Vagina (tissue), 2 donors: ENCODE data around the gene CPSF2. TPM values are rescaled to one million over a fixed set of nuclear protein-coding genes. Genes with fewer than 3 reads are reported as not detected.

Experiments used
- DNase-seq, 2 donors: peaks; one replicate each; pipeline ENCODE4 v3.0.0-alpha.2; 2017; ENCODE audit errors: extremely low spot score in 2 of 2
- H3K27ac ChIP-seq: fragments of 200-600 bp; sonication (generic); one replicate; pipeline ENCODE4 v1.5.1; 2019
- H3K27me3 ChIP-seq: fragments of 200-600 bp; sonication (generic); one replicate; pipeline ENCODE4 v1.5.1; 2019
- H3K36me3 ChIP-seq, 2 donors: fragments of 200-600 bp; sonication (generic); one replicate each; pipeline ENCODE4 v1.5.1; 2017 to 2019
- H3K4me1 ChIP-seq: fragments of 200-600 bp; sonication (generic); one replicate; pipeline ENCODE4 v1.5.1; 2019
- H3K4me3 ChIP-seq, 2 donors: fragments of 200-600 bp; sonication (generic); 1 replicate in 1 of 2; 2 replicates in 1 of 2; pipeline ENCODE4 v1.5.1; 2016 to 2019
- H3K9me3 ChIP-seq: fragments of 200-600 bp; sonication (generic); one replicate; pipeline ENCODE4 v1.5.1; 2019
- CTCF ChIP-seq, 3 experiments: fragments of 450-650 bp in 2 of 3; fragments of 200-600 bp in 1 of 3; sonication (generic) in 1 of 3; IDR thresholded peaks; one replicate each; pipeline ENCODE4 v1.5.1; 2017 to 2019; ENCODE audit warnings: antibody characterized with exemption in 3 of 3, mild to moderate bottlenecking in 2 of 3, moderate library complexity in 2 of 3
- POLR2A ChIP-seq, 2 donors: fragments of 450-650 bp; IDR thresholded peaks; one replicate each; pipeline ENCODE4 v1.6.1; 2017; ENCODE audit warnings: antibody characterized with exemption in 2 of 2, mild to moderate bottlenecking in 2 of 2, moderate library complexity in 2 of 2
- POLR2AphosphoS5 ChIP-seq, 2 donors: sonication (generic); formaldehyde crosslinking; IDR thresholded peaks; one replicate each; pipeline ENCODE4 v1.9.0; 2017; ENCODE audit warnings: antibody characterized with exemption in 2 of 2, mild to moderate bottlenecking in 2 of 2, low read depth in 1 of 2; ENCODE audit not compliant: insufficient read depth in 1 of 2
- intact Hi-C: fragments of 100-400 bp; cut with DNase I; formaldehyde crosslinking; loops from one replicate; pipeline ENCODE4 v1.15.1; 2023
- total RNA-seq: library from RNA; depleted of rRNA; stranded (reverse); fragments of >200 nt; gene quantifications from one replicate; pipeline ENCODE4 v1.2.3, GENCODE V29; 2016

Gene CPSF2
- total RNA-seq, 1 donor from 2014 or later: 25.8 TPM

DNA sequence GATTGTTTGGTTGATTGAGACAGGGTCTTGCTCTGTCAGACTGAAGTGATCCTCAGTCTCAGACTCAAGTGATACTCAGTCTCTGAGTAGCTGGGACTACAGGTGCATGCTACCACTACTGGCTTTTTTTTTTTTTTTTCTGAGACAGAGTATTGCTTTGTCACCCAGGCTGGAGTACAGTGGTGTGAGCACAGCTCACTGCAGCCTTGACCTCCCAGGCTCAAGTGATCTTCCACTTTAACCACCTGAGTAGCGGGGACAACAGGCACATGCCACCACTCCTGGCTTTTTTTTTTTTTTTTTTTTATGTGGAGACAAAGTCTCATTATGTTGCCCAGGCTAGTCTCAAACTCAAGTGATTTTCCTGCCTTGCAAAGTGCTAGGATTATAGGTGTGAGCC is 31.8 kb downstream of the CPSF2 start:
- no peak for TF ChIP-seq POLR2A (IDR thresholded peaks at IDR 0.05)
- TF ChIP-seq POLR2AphosphoS5 (IDR thresholded peaks at IDR 0.05; ENCODE audit: insufficient read depth in 1 of 2, low read depth in 1 of 2): no peak
- no peak for TF ChIP-seq CTCF (IDR thresholded peaks at IDR 0.05)
- Histone ChIP-seq H3K27me3 (no peaks in the 10 kb centered on the region), H3K9me3 (no peaks in the 10 kb centered on the region), H3K36me3 (peaks cover 0 to 51% of the 10 kb centered on the region in 2 donors), H3K4me3 (no peak overlapping the region), H3K4me1 (no peaks in the 10 kb centered on the region), H3K27ac (no peak overlapping the region)
- intact Hi-C loops: no loop called here
- no peak for DNase-seq

GRCh38 chr14:92154283-92154942 is 32.6 kb downstream of the CPSF2 start:
- Histone ChIP-seq H3K36me3 (peaks cover 0 to 54% of the 10 kb centered on the region in 2 donors), H3K4me3 (no peak overlapping the region), H3K4me1 (no peaks in the 10 kb centered on the region), H3K27me3 (no peaks in the 10 kb centered on the region), H3K27ac (no peak overlapping the region), H3K9me3 (no peaks in the 10 kb centered on the region)
- DNase-seq: no peak
- no peak for TF ChIP-seq POLR2A (IDR thresholded peaks at IDR 0.05)
- TF ChIP-seq CTCF (IDR thresholded peaks at IDR 0.05): no peak
- TF ChIP-seq POLR2AphosphoS5 (IDR thresholded peaks at IDR 0.05; ENCODE audit: insufficient read depth in 1 of 2, low read depth in 1 of 2): no peak
- intact Hi-C loops: no loop called here

DNA sequence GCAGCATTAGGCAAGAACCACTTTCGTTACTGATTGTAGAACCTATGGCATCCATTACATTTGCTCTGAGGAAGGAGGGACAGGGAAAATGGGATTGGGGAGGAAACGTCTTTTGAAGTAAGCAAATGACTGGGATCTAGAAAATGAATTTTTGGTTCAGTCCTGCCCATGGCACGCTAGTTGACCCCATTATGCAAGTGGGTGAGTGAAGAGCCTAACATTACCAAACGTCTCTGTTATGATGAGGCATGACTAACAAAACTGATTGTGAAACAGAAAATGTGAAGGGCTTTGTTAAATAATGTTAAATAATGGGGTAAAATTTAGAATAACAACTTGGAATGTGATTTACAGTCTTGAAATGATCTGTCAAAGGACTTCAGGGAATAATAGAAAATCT is 38.9 kb downstream of the CPSF2 start:
- Histone ChIP-seq H3K27ac (no peak overlapping the region), H3K4me1 (no peaks in the 10 kb centered on the region), H3K4me3 (no peak overlapping the region), H3K27me3 (no peaks in the 10 kb centered on the region), H3K9me3 (no peaks in the 10 kb centered on the region), H3K36me3 (peaks cover 0 to 80% of the 10 kb centered on the region in 2 donors)
- TF ChIP-seq POLR2A (IDR thresholded peaks at IDR 0.05): no peak
- no peak for TF ChIP-seq CTCF (IDR thresholded peaks at IDR 0.05)
- no peak for TF ChIP-seq POLR2AphosphoS5 (IDR thresholded peaks at IDR 0.05; ENCODE audit: insufficient read depth in 1 of 2, low read depth in 1 of 2)
- no peak for DNase-seq
- intact Hi-C loops: no loop called here

DNA sequence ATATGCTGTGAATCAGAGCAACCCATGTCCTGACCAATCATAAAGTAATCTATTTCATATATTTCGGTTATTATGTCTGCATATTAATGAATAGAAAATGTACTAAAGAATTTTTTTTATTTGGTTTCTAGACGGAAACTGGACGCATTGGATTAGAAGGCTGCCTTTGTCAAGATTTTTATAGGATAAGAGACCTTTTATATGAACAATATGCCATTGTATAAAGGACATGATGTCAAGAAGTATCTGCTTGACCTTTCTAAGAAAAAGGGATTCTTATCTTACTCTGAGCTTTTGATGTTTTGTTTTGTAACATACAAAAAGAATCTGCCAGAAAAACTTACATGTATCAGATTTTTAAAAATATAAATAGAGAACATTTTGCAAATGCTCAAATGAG is 39.8 kb downstream of the CPSF2 start:
- no peak for TF ChIP-seq CTCF (IDR thresholded peaks at IDR 0.05)
- no peak for TF ChIP-seq POLR2A (IDR thresholded peaks at IDR 0.05)
- TF ChIP-seq POLR2AphosphoS5 (IDR thresholded peaks at IDR 0.05; ENCODE audit: insufficient read depth in 1 of 2, low read depth in 1 of 2): no peak
- peaks cover 0 to 72% of the 10 kb centered on the region in 2 donors for H3K36me3 ChIP-seq

GRCh38 chr14:92164958-92165357 is 43.2 kb downstream of the CPSF2 start:
- no peak for DNase-seq
- intact Hi-C loops: no loop called here
- H3K27ac ChIP-seq: no peak overlapping the region
- H3K9me3 ChIP-seq: no peaks in the 10 kb centered on the region
- H3K4me1 ChIP-seq: no peaks in the 10 kb centered on the region
- no peaks in the 10 kb centered on the region for H3K27me3 ChIP-seq
- H3K4me3 ChIP-seq: no peak overlapping the region
- H3K36me3 ChIP-seq: peaks cover 0 to 43% of the 10 kb centered on the region in 2 donors
- no peak for TF ChIP-seq POLR2AphosphoS5 (IDR thresholded peaks at IDR 0.05; ENCODE audit: insufficient read depth in 1 of 2, low read depth in 1 of 2)
- no peak for TF ChIP-seq POLR2A (IDR thresholded peaks at IDR 0.05)
- TF ChIP-seq CTCF (IDR thresholded peaks at IDR 0.05): no peak

More for the DNA sequence above, 39.8 kb downstream of the CPSF2 start:
- Histone ChIP-seq H3K4me1 (no peaks in the 10 kb centered on the region), H3K9me3 (no peaks in the 10 kb centered on the region), H3K27me3 (no peaks in the 10 kb centered on the region), H3K27ac (no peak overlapping the region), H3K4me3 (no peak overlapping the region)
- intact Hi-C loops: no loop called here
- no peak for DNase-seq
